ENCODE results near the gene ZBTB20. TPM values are rescaled to one million over a fixed set of nuclear protein-coding genes. Genes with fewer than 3 reads are reported as not detected.

Gene ZBTB20
- total and polyA plus RNA-seq, 12 donors = 0.57 to 105 (median 86.8) TPM

DNA sequence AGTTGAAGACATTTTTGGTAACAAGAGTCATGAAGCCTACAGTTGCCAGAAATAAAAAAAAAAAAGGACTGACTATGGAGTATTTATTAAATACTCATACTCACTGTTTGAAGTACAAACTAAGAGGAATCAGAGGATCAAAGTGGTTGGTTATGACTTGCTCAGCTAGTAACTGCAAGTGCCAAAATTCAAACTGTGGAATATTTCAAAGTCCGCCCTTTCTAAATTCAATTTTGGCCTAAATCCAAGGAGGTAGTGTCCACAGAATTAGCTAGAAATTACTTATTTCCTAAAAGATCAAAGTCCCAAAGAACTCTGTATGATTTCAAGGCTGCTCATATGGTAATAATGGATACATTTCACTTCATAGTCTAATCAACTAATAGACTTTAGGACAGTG is 274.5 kb downstream of the ZBTB20 start:
- Histone ChIP-seq H3K27me3 (no peaks in the 10 kb centered on the region), H3K4me3 (no peak overlapping the region), H3K36me3 (no peaks in the 10 kb centered on the region), H3K27ac (peak overlapping the region in 3 of 10 donors; percentile 2 to 42 (median 16)), H3K9me3 (no peaks in the 10 kb centered on the region), H3K4me1 (peaks cover 1 to 72% (median 41%) of the 10 kb centered on the region in 9 donors)
- DNase-seq (no peak), ATAC-seq (no peak)
- TF ChIP-seq, protein P1, sequence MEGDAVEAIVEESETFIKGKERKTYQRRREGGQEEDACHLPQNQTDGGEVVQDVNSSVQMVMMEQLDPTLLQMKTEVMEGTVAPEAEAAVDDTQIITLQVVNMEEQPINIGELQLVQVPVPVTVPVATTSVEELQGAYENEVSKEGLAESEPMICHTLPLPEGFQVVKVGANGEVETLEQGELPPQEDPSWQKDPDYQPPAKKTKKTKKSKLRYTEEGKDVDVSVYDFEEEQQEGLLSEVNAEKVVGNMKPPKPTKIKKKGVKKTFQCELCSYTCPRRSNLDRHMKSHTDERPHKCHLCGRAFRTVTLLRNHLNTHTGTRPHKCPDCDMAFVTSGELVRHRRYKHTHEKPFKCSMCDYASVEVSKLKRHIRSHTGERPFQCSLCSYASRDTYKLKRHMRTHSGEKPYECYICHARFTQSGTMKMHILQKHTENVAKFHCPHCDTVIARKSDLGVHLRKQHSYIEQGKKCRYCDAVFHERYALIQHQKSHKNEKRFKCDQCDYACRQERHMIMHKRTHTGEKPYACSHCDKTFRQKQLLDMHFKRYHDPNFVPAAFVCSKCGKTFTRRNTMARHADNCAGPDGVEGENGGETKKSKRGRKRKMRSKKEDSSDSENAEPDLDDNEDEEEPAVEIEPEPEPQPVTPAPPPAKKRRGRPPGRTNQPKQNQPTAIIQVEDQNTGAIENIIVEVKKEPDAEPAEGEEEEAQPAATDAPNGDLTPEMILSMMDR (IDR thresholded peaks at IDR 0.05) = no peak
- WGBS, 2 donors = 71 to 86% methylated on average over 1 of the region's 1 CpG
- intact Hi-C loops (cut with DNase I) = no loop called here

GRCh38 chr3:114872050-114872449 is 275.0 kb downstream of the ZBTB20 start:
- intact Hi-C loops (cut with DNase I) = no loop called here
- TF ChIP-seq, protein P1 (IDR thresholded peaks at IDR 0.05) = no peak
- H3K27ac ChIP-seq = peak overlapping the region in 3 of 10 donors; percentile 2 to 42 (median 16)
- H3K9me3 ChIP-seq = no peaks in the 10 kb centered on the region
- WGBS, 2 donors = 74 to 85% methylated on average over 1 of the region's 1 CpG
- ATAC-seq = no peak
- H3K4me3 ChIP-seq = no peak overlapping the region
- DNase-seq = no peak
- H3K27me3 ChIP-seq = no peaks in the 10 kb centered on the region
- H3K4me1 ChIP-seq = peaks cover 3 to 72% (median 41%) of the 10 kb centered on the region in 9 donors
- no peaks in the 10 kb centered on the region for H3K36me3 ChIP-seq

DNA sequence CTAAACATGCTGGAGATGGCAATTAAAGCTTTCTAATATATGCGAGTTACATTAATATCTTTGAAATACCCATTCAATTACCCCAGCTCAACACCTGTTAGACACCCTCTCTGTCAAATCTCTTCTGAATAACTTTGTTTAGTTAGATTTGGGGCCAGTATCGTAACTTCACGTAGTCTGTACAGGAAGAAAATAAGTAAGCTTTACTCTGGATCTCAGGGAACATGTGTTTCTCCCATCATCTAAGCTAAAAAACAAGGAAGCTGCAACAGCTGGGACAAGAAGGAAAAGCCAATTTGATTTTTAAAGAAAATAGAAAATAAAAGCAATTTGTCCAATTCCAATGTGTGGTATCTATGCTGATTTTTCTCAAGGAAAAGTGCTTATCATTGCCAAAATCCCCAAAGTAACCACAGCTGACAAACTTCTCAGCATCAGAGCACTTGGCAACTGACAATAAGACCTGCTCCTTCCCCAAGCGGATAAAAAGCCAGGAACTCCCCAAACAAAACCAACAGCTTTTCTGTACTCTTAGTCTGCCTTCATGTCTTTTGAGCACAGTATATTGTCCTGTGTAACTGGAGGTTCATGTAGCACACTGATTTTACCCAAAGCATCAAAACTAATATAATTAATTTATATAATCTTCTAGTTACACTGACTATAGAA is 279.1 kb downstream of the ZBTB20 start:
- Histone ChIP-seq H3K27me3 (no peaks in the 10 kb centered on the region), H3K27ac (peak overlapping the region in 7 of 10 donors; percentile 5 to 71 (median 37)), H3K9me3 (no peaks in the 10 kb centered on the region), H3K4me3 (peak overlapping the region in 1 of 10 donors; percentile 13), H3K36me3 (no peaks in the 10 kb centered on the region), H3K4me1 (peaks cover 3 to 59% (median 33%) of the 10 kb centered on the region in 9 donors)
- DNase-seq (peak in 1 of 2 donors; percentile 11), ATAC-seq (peak in 5 of 8 donors; percentile 45 to 79 (median 65))
- TF ChIP-seq, protein P1 (IDR thresholded peaks at IDR 0.05) = no peak
- intact Hi-C loops (cut with DNase I) = no loop called here
- WGBS, 2 donors = 60 to 62% methylated on average over 4 of the region's 4 CpGs

DNA sequence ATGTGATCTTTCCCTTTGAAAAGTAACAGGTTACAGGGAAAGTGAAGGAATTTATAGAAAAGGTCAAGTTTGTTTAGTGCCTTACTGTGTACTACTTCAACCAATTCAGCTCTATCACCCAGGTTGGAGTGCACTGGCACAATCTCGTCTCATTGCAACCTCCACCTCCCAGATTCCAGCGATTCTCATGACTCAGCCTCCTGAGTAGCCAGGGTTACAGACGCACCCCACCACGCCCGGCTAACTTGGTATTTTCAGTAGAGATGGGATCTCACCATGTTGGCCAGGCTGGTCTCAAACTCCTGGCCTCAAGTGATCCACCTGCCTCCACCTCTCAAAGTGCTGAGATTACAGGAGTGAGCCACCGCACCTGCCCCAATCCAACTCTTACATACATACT is 279.7 kb downstream of the ZBTB20 start:
- DNase-seq = no peak
- Histone ChIP-seq H3K9me3 (no peaks in the 10 kb centered on the region), H3K27ac (peak overlapping the region in 6 of 10 donors; percentile 13 to 71 (median 40)), H3K4me3 (peak overlapping the region in 1 of 10 donors; percentile 13), H3K27me3 (no peaks in the 10 kb centered on the region), H3K36me3 (no peaks in the 10 kb centered on the region), H3K4me1 (peaks cover 3 to 59% (median 28%) of the 10 kb centered on the region in 9 donors)
- TF ChIP-seq, protein P1 (IDR thresholded peaks at IDR 0.05) = no peak
- intact Hi-C loops (cut with DNase I) = no loop called here
- 95% methylated on average over 6 of the region's 6 CpGs for WGBS, 2 donors
- ATAC-seq = no peak

Data from heart right ventricle (tissue), 16 donors.